ENCODE measurements around the gene FBP2.

GRCh38 chr9:94533155-94533554 is 60.5 kb downstream of the FBP2 start:
- no peak for TF ChIP-seq CTCF (conservative IDR thresholded peaks at IDR 0.05; ENCODE audit: low read length)
- no peak for TF ChIP-seq EZH2phosphoT487 (IDR thresholded peaks at IDR 0.05; ENCODE audit: borderline replicate concordance, low read depth, low read length)
